ENCODE results near the gene SMIM5.

The SMIM5 gene

GRCh38 chr17:75604034-75604695 lies 29.1 kb upstream of the SMIM5 start:
- Histone ChIP-seq H3K4me3 (ENCODE audit: insufficient read depth, low read depth, low read length) (no peak overlapping the region), H3K4me1 (ENCODE audit: control insufficient read depth, insufficient read depth, low read length) (no peaks in the 10 kb centered on the region), H3K27me3 (ENCODE audit: control insufficient read depth, insufficient read depth, low read length, poor library complexity, severe bottlenecking) (no peaks in the 10 kb centered on the region), H3K9me3 (ENCODE audit: control insufficient read depth, low read length) (no peaks in the 10 kb centered on the region), H3K36me3 (ENCODE audit: control insufficient read depth, insufficient read depth, low read length) (no peaks in the 10 kb centered on the region), H3K27ac (ENCODE audit: insufficient read depth, low read depth, low read length, poor library complexity, severe bottlenecking) (no peak overlapping the region)
- WGBS, 2 experiments = 88 to 92% methylated on average over 9 of the region's 12 CpGs

- no peak overlapping the region for H3K4me3 ChIP-seq (ENCODE audit: insufficient read depth, low read depth, low read length)
- no peak overlapping the region for H3K27ac ChIP-seq (ENCODE audit: insufficient read depth, low read depth, low read length, poor library complexity, severe bottlenecking)
- H3K4me1 ChIP-seq (ENCODE audit: control insufficient read depth, insufficient read depth, low read length) = no peaks in the 10 kb centered on the region
- no peaks in the 10 kb centered on the region for H3K27me3 ChIP-seq (ENCODE audit: control insufficient read depth, insufficient read depth, low read length, poor library complexity, severe bottlenecking)
- H3K9me3 ChIP-seq (ENCODE audit: control insufficient read depth, low read length) = no peaks in the 10 kb centered on the region
- WGBS, 2 experiments = 87 to 89% methylated on average over 16 of the region's 16 CpGs
- no peaks in the 10 kb centered on the region for H3K36me3 ChIP-seq (ENCODE audit: control insufficient read depth, insufficient read depth, low read length)
Observed at GRCh38 chr17:75605790-75606189, 27.4 kb upstream of the SMIM5 start.

- H3K36me3 ChIP-seq (ENCODE audit: control insufficient read depth, insufficient read depth, low read length) = no peaks in the 10 kb centered on the region
- H3K4me3 ChIP-seq (ENCODE audit: insufficient read depth, low read depth, low read length) = no peak overlapping the region
- H3K4me1 ChIP-seq (ENCODE audit: control insufficient read depth, insufficient read depth, low read length) = no peaks in the 10 kb centered on the region
- H3K27me3 ChIP-seq (ENCODE audit: control insufficient read depth, insufficient read depth, low read length, poor library complexity, severe bottlenecking) = no peaks in the 10 kb centered on the region
- 85 to 87% methylated on average over 4 to 5 of the region's 5 CpGs for WGBS, 2 experiments
- no peak overlapping the region for H3K27ac ChIP-seq (ENCODE audit: insufficient read depth, low read depth, low read length, poor library complexity, severe bottlenecking)
- no peaks in the 10 kb centered on the region for H3K9me3 ChIP-seq (ENCODE audit: control insufficient read depth, low read length)
Observed at GRCh38 chr17:75607086-75607485, 26.1 kb upstream of the SMIM5 start.

GRCh38 chr17:75610103-75610984 lies 22.9 kb upstream of the SMIM5 start:
- H3K27me3 ChIP-seq (ENCODE audit: control insufficient read depth, insufficient read depth, low read length, poor library complexity, severe bottlenecking) = no peaks in the 10 kb centered on the region
- peaks cover 13% of the 10 kb centered on the region for H3K4me1 ChIP-seq (ENCODE audit: control insufficient read depth, insufficient read depth, low read length)
- H3K27ac ChIP-seq (ENCODE audit: insufficient read depth, low read depth, low read length, poor library complexity, severe bottlenecking) = no peak overlapping the region
- no peaks in the 10 kb centered on the region for H3K9me3 ChIP-seq (ENCODE audit: control insufficient read depth, low read length)
- WGBS, 2 experiments = 90 to 92% methylated on average over 25 of the region's 25 CpGs
- H3K4me3 ChIP-seq (ENCODE audit: insufficient read depth, low read depth, low read length) = no peak overlapping the region
- H3K36me3 ChIP-seq (ENCODE audit: control insufficient read depth, insufficient read depth, low read length) = no peaks in the 10 kb centered on the region

- H3K36me3 ChIP-seq (ENCODE audit: control insufficient read depth, insufficient read depth, low read length) = no peaks in the 10 kb centered on the region
- H3K27me3 ChIP-seq (ENCODE audit: control insufficient read depth, insufficient read depth, low read length, poor library complexity, severe bottlenecking) = no peaks in the 10 kb centered on the region
- H3K4me1 ChIP-seq (ENCODE audit: control insufficient read depth, insufficient read depth, low read length) = peaks cover 13% of the 10 kb centered on the region
- WGBS, 2 experiments = 92 to 94% methylated on average over 20 of the region's 20 CpGs
- H3K27ac ChIP-seq (ENCODE audit: insufficient read depth, low read depth, low read length, poor library complexity, severe bottlenecking) = no peak overlapping the region
- H3K4me3 ChIP-seq (ENCODE audit: insufficient read depth, low read depth, low read length) = no peak overlapping the region
- no peaks in the 10 kb centered on the region for H3K9me3 ChIP-seq (ENCODE audit: control insufficient read depth, low read length)
Observed at GRCh38 chr17:75611851-75612429, 21.3 kb upstream of the SMIM5 start.

- Histone ChIP-seq H3K27ac (ENCODE audit: insufficient read depth, low read depth, low read length, poor library complexity, severe bottlenecking) (no peak overlapping the region), H3K4me3 (ENCODE audit: insufficient read depth, low read depth, low read length) (no peak overlapping the region), H3K27me3 (ENCODE audit: control insufficient read depth, insufficient read depth, low read length, poor library complexity, severe bottlenecking) (no peaks in the 10 kb centered on the region), H3K9me3 (ENCODE audit: control insufficient read depth, low read length) (no peaks in the 10 kb centered on the region), H3K36me3 (ENCODE audit: control insufficient read depth, insufficient read depth, low read length) (no peaks in the 10 kb centered on the region), H3K4me1 (ENCODE audit: control insufficient read depth, insufficient read depth, low read length) (peaks cover 13% of the 10 kb centered on the region)
- WGBS, 2 experiments = 90 to 91% methylated on average over 27 of the region's 27 CpGs
Observed at GRCh38 chr17:75612906-75613626, 20.2 kb upstream of the SMIM5 start.

GRCh38 chr17:75614006-75614405 lies 19.2 kb upstream of the SMIM5 start:
- Histone ChIP-seq H3K9me3 (ENCODE audit: control insufficient read depth, low read length) (no peaks in the 10 kb centered on the region), H3K4me1 (ENCODE audit: control insufficient read depth, insufficient read depth, low read length) (peaks cover 13% of the 10 kb centered on the region), H3K4me3 (ENCODE audit: insufficient read depth, low read depth, low read length) (no peak overlapping the region), H3K27ac (ENCODE audit: insufficient read depth, low read depth, low read length, poor library complexity, severe bottlenecking) (no peak overlapping the region), H3K27me3 (ENCODE audit: control insufficient read depth, insufficient read depth, low read length, poor library complexity, severe bottlenecking) (no peaks in the 10 kb centered on the region), H3K36me3 (ENCODE audit: control insufficient read depth, insufficient read depth, low read length) (no peaks in the 10 kb centered on the region)
- WGBS, 2 experiments = 85 to 87% methylated on average over 12 of the region's 12 CpGs

GRCh38 chr17:75614556-75615270 lies 18.5 kb upstream of the SMIM5 start:
- Histone ChIP-seq H3K27ac (ENCODE audit: insufficient read depth, low read depth, low read length, poor library complexity, severe bottlenecking) (no peak overlapping the region), H3K27me3 (ENCODE audit: control insufficient read depth, insufficient read depth, low read length, poor library complexity, severe bottlenecking) (no peaks in the 10 kb centered on the region), H3K36me3 (ENCODE audit: control insufficient read depth, insufficient read depth, low read length) (no peaks in the 10 kb centered on the region), H3K4me1 (ENCODE audit: control insufficient read depth, insufficient read depth, low read length) (peaks cover 13% of the 10 kb centered on the region), H3K4me3 (ENCODE audit: insufficient read depth, low read depth, low read length) (no peak overlapping the region), H3K9me3 (ENCODE audit: control insufficient read depth, low read length) (no peaks in the 10 kb centered on the region)
- WGBS, 2 experiments = 84% methylated on average over 19 of the region's 19 CpGs

GRCh38 chr17:75615301-75615700 lies 17.9 kb upstream of the SMIM5 start:
- WGBS, 2 experiments = 86% methylated on average over 11 of the region's 11 CpGs
- H3K4me3 ChIP-seq (ENCODE audit: insufficient read depth, low read depth, low read length) = no peak overlapping the region

More at GRCh38 chr17:75615301-75615700, 17.9 kb upstream of the SMIM5 start:
- H3K36me3 ChIP-seq (ENCODE audit: control insufficient read depth, insufficient read depth, low read length) = no peaks in the 10 kb centered on the region
- no peaks in the 10 kb centered on the region for H3K27me3 ChIP-seq (ENCODE audit: control insufficient read depth, insufficient read depth, low read length, poor library complexity, severe bottlenecking)
- H3K4me1 ChIP-seq (ENCODE audit: control insufficient read depth, insufficient read depth, low read length) = peaks cover 13% of the 10 kb centered on the region
- no peaks in the 10 kb centered on the region for H3K9me3 ChIP-seq (ENCODE audit: control insufficient read depth, low read length)
- H3K27ac ChIP-seq (ENCODE audit: insufficient read depth, low read depth, low read length, poor library complexity, severe bottlenecking) = no peak overlapping the region

Data from ectodermal cell (in vitro differentiated cells).